Epithelial cell of proximal tubule (primary cell): ENCODE results near the gene C5. TPM values are rescaled to one million over a fixed set of nuclear protein-coding genes. Genes with fewer than 3 reads are reported as not detected.

Source experiments
- DNase-seq: peaks from one replicate; pipeline ENCODE4 v3.0.0-alpha.2; 2011; ENCODE audit warnings: low read depth
- H3K4me3 ChIP-seq: 2 replicates; pipeline ENCODE4 v1.5.1; 2011; ENCODE audit warnings: low read depth, mild to moderate bottlenecking, low read length
- CTCF ChIP-seq: conservative IDR thresholded peaks from 2 replicates; pipeline ENCODE4 v1.5.1; 2012; ENCODE audit warnings: low read depth, mild to moderate bottlenecking, low read length
- total RNA-seq: library from RNA; depleted of rRNA; stranded (reverse); fragments of >200 nt; gene quantifications from 2 replicates; pipeline ENCODE4 v1.2.3, GENCODE V29; 2015

C5 gene
- total RNA-seq, 1 donor from 2014 or later, result 0.52 TPM

- no peak for TF ChIP-seq CTCF
- DNase-seq, result no peak
Measured at GRCh38 chr9:120917929-120918762, 131.9 kb downstream of the C5 start.

GRCh38 chr9:120916991-120917880, 132.8 kb downstream of the C5 start:
- no peak overlapping the region for H3K4me3 ChIP-seq
- no peak for DNase-seq
- TF ChIP-seq CTCF, result no peak

More at GRCh38 chr9:120917929-120918762, 131.9 kb downstream of the C5 start:
- no peak overlapping the region for H3K4me3 ChIP-seq

DNA sequence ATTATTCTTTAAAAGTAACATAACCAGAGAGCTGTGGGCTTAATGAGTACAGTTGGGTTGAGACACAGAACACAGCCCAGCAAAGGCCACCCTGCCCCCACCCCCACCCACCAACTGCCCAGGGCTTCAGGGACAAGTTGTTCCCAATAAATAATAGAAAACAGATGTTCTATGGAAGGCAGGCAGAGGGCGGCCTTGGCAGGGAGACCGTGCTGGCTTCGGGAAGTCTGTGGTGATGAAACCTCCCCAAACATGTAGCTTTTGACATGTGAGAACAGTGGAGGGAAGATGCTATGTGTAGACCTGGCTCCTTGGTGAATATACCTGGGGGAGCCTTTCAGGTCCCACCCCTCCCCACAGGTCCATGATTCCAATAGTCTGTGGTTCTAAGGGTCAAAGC, 133.5 kb downstream of the C5 start:
- H3K4me3 ChIP-seq, result no peak overlapping the region
- TF ChIP-seq CTCF, result peak; percentile 11
- DNase-seq, result no peak

DNA sequence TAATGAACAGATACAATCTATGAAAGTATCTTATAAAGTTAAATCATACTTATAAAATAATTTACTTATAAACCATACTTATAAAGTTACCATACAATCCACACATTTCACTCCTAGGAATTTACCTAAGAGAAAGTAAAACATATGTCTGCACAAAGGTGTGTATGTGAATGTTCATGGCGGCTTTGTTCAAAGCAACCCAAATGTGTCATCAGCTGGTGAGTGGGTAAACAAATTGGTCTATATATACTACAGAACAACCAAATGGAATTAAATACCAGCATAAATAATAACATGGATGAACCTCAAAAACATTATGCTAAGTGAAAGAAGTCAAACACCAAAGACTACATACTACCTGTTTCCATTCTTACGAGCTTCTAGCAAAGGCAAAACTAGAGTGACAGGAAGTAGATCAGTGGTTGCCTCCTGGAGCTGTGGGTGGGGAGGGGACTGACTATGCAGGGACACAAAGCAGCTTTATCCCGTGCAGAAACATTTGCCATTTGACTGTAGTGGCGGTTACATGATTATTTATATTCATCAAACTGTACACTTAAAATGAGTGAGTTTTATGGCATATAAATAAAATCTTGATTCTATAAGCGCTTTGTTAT, 134.1 kb downstream of the C5 start:
- no peak for DNase-seq
- no peak overlapping the region for H3K4me3 ChIP-seq
- TF ChIP-seq CTCF, result no peak

DNA sequence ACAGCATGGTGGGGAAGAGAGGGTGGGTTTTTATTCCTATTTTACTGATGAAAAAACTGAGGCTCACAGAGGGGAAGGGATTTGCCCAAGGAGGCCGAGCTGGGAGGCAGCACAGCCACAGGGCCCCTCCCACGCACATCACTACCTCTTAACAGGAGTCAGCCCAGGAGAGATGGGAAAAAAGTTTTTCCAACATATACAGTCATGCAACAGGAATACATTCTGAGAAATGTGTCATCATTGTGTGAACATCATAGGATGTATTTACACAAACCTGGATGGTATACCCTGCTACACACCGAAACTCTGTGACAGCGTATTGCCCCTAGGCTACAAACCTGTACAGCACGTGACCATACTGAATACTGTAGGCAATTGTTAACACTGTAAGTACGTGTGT, 135.1 kb downstream of the C5 start:
- TF ChIP-seq CTCF, result no peak
- H3K4me3 ChIP-seq, result no peak overlapping the region
- no peak for DNase-seq

DNA sequence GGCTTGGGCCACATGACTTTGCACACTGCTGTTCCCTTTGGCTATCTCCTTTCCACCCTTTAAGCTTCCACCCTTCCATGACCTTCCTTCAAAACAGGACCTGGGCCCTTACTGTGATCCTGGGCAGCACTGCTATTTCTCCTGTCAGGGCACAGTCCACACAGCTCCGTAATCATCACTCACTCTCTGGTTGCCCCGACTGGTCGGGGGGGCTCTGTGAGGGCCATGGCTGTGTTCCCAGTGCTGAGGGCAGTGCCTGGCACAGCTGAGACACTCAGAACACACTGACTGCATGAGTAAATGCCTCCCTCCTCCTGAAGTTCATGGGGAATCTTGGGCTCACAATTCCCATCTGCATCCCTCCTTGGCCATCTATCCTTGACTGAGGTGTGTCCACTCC, 135.7 kb downstream of the C5 start:
- DNase-seq, result no peak
- TF ChIP-seq CTCF, result no peak
- no peak overlapping the region for H3K4me3 ChIP-seq
